ENCODE measurements around the gene BCAR1. TPM values are rescaled to one million over a fixed set of nuclear protein-coding genes. Genes with fewer than 3 reads are reported as not detected.
"Not testable (repeated sequence)": the region's sequence is repeated elsewhere in the genome, so short reads cannot be mapped to it uniquely, and the experiment has no call there.

Gene BCAR1
- total RNA-seq, 1 donor from 2014 or later = 76.7 TPM

GRCh38 chr16:75244844-75245758, 6.3 kb downstream of the BCAR1 start:
- ATAC-seq (peak; percentile 77), DNase-seq (ENCODE audit: missing footprints) (peak; percentile 88)
- intact Hi-C loops (cut with DNase I) = loop anchor here (5.0 kb wide), 1 partner anchor 62 kb away; no protein-coding TSS in a partner anchor

- intact Hi-C loops (cut with DNase I) = no loop called here
- DNase-seq (ENCODE audit: missing footprints) = no peak
- no peak for ATAC-seq
These were observed 7.1 kb downstream of the BCAR1 start for GRCh38 chr16:75244225-75244809.

GRCh38 chr16:75243667-75244224, 7.7 kb downstream of the BCAR1 start:
- DNase-seq (ENCODE audit: missing footprints) = no peak
- intact Hi-C loops (cut with DNase I) = no loop called here

GRCh38 chr16:75242436-75243078, 8.9 kb downstream of the BCAR1 start:
- ATAC-seq; intact Hi-C loops (cut with DNase I); DNase-seq (ENCODE audit: missing footprints): not testable (repeated sequence)

More at GRCh38 chr16:75243667-75244224, 7.7 kb downstream of the BCAR1 start:
- no peak for ATAC-seq

GRCh38 chr16:75241955-75242354, 9.5 kb downstream of the BCAR1 start:
- DNase-seq (ENCODE audit: missing footprints) = no peak
- intact Hi-C loops (cut with DNase I) = no loop called here
- ATAC-seq = no peak

GRCh38 chr16:75241412-75241811, 10.0 kb downstream of the BCAR1 start:
- intact Hi-C loops (cut with DNase I) = no loop called here
- ATAC-seq (no peak), DNase-seq (ENCODE audit: missing footprints) (no peak)

GRCh38 chr16:75240633-75241032, 10.8 kb downstream of the BCAR1 start:
- DNase-seq (ENCODE audit: missing footprints); intact Hi-C loops (cut with DNase I); ATAC-seq: not testable (repeated sequence)

GRCh38 chr16:75239542-75240122, 11.8 kb downstream of the BCAR1 start:
- intact Hi-C loops (cut with DNase I) = loop anchor here (2.0 kb wide), 1 partner anchor 25 kb away; no protein-coding TSS in a partner anchor
- no peak for ATAC-seq
- DNase-seq (ENCODE audit: missing footprints) = no peak

GRCh38 chr16:75238853-75239541, 12.4 kb downstream of the BCAR1 start:
- peak; percentile 22 for ATAC-seq
- no peak for DNase-seq (ENCODE audit: missing footprints)
- intact Hi-C loops (cut with DNase I) = loop anchor here (2.0 kb wide), 1 partner anchor 26 kb away; no protein-coding TSS in a partner anchor

- DNase-seq (ENCODE audit: missing footprints) (no peak), ATAC-seq (peak; percentile 81)
- intact Hi-C loops (cut with DNase I) = loop anchor here (2.0 kb wide), 1 partner anchor 27 kb away; no protein-coding TSS in a partner anchor
These were observed 13.1 kb downstream of the BCAR1 start for GRCh38 chr16:75238132-75238852.

GRCh38 chr16:75237398-75238131, 13.9 kb downstream of the BCAR1 start:
- no peak for DNase-seq (ENCODE audit: missing footprints)
- intact Hi-C loops (cut with DNase I) = loop anchor here (2.0 kb wide), 1 partner anchor 27 kb away; no protein-coding TSS in a partner anchor
- no peak for ATAC-seq

- DNase-seq (ENCODE audit: missing footprints) (no peak), ATAC-seq (no peak)
- intact Hi-C loops (cut with DNase I) = no loop called here
These were observed 14.6 kb downstream of the BCAR1 start for GRCh38 chr16:75236736-75237397.

- intact Hi-C loops (cut with DNase I) = no loop called here
- ATAC-seq = no peak
These were observed 15.2 kb downstream of the BCAR1 start for GRCh38 chr16:75236232-75236631.

GRCh38 chr16:75235721-75236193, 15.7 kb downstream of the BCAR1 start:
- no peak for DNase-seq (ENCODE audit: missing footprints)
- intact Hi-C loops (cut with DNase I) = loop anchor here (2.0 kb wide), 1 partner anchor 149 kb away; no protein-coding TSS in a partner anchor
- no peak for ATAC-seq

More at GRCh38 chr16:75236232-75236631, 15.2 kb downstream of the BCAR1 start:
- no peak for DNase-seq (ENCODE audit: missing footprints)

- no peak for ATAC-seq
These were observed 16.3 kb downstream of the BCAR1 start for GRCh38 chr16:75234856-75235696.

More at GRCh38 chr16:75234856-75235696, 16.3 kb downstream of the BCAR1 start:
- intact Hi-C loops (cut with DNase I) = loop anchor here (1.0 to 2.0 kb wide), 2 partner anchors 16 to 150 kb away; partner anchors contain the start of gene BCAR1
- no peak for DNase-seq (ENCODE audit: missing footprints)
